Occipital lobe (tissue), 2 donors: ENCODE measurements around the gene PLA2G2C. TPM values are rescaled to one million over a fixed set of nuclear protein-coding genes. Genes with fewer than 3 reads are reported as not detected.

Experiments used
- DNase-seq: peaks from one replicate; lab custom pipeline; 2025; lab: John Stamatoyannopoulos, UW
- total RNA-seq: library from RNA; depleted of rRNA; stranded (reverse); fragments of >200 nt; gene quantifications from one replicate; pipeline ENCODE4 v1.2.3, GENCODE V29; 2014

The PLA2G2C gene
- total RNA-seq, 1 donor from 2014 or later = not detected

- no peak for DNase-seq
Observed at GRCh38 chr1:20158358-20159070, 27.8 kb downstream of the PLA2G2C start.

GRCh38 chr1:20154301-20154831 is 32.0 kb downstream of the PLA2G2C start:
- DNase-seq = no peak

GRCh38 chr1:20153000-20153418 is 33.3 kb downstream of the PLA2G2C start:
- peak; percentile 58 for DNase-seq

- no peak for DNase-seq
Observed at GRCh38 chr1:20152599-20152930, 33.8 kb downstream of the PLA2G2C start.

- DNase-seq = peak; percentile 53
Observed at GRCh38 chr1:20151906-20152598, 34.3 kb downstream of the PLA2G2C start.

GRCh38 chr1:20150969-20151368 is 35.3 kb downstream of the PLA2G2C start:
- no peak for DNase-seq

GRCh38 chr1:20150326-20150705 is 36.0 kb downstream of the PLA2G2C start:
- DNase-seq = no peak

GRCh38 chr1:20149601-20150325 is 36.6 kb downstream of the PLA2G2C start:
- no peak for DNase-seq

GRCh38 chr1:20148571-20149500 is 37.5 kb downstream of the PLA2G2C start:
- DNase-seq = no peak

GRCh38 chr1:20147846-20148570 is 38.3 kb downstream of the PLA2G2C start:
- DNase-seq = no peak

GRCh38 chr1:20143734-20144565 is 42.4 kb downstream of the PLA2G2C start:
- DNase-seq = no peak

- DNase-seq = no peak
Observed at GRCh38 chr1:20143318-20143717, 43.0 kb downstream of the PLA2G2C start.

- DNase-seq = no peak
Observed at GRCh38 chr1:20142001-20142710, 44.2 kb downstream of the PLA2G2C start.

- no peak for DNase-seq
Observed at GRCh38 chr1:20141466-20141865, 44.9 kb downstream of the PLA2G2C start.

- no peak for DNase-seq
Observed at GRCh38 chr1:20141001-20141400, 45.3 kb downstream of the PLA2G2C start.

- DNase-seq = no peak
Observed at GRCh38 chr1:20139776-20140612, 46.3 kb downstream of the PLA2G2C start.

GRCh38 chr1:20138961-20139550 is 47.3 kb downstream of the PLA2G2C start, which contains the start of gene PLA2G2F:
PLA2G2F (plus strand) TSS chr1:20139323; CDS start chr1:20139428, 105 bp downstream.
- DNase-seq = no peak
